Mesenchymal stem cell (in vitro differentiated cells and primary cell): Measurements from ENCODE around the gene PIGL.
A peak's percentile ranks its signal among the peaks of the same experiment; 100 is the strongest.
"Not testable (repeated sequence)": the region's sequence is repeated elsewhere in the genome, so short reads cannot be mapped to it uniquely, and the experiment has no call there.

Experiments
- DNase-seq: peaks from one replicate; pipeline ENCODE4 v3.0.0-alpha.2; 2013
- H2AFZ ChIP-seq: one replicate; pipeline ENCODE4 v1.6.1; 2013; ENCODE audit warnings: low read depth, mild to moderate bottlenecking, control low read depth, inconsistent platforms, low read length, moderate library complexity
- H2AK5ac ChIP-seq: 2 replicates; pipeline ENCODE4 v1.6.1; 2013; ENCODE audit warnings: low read length, moderate library complexity, mild to moderate bottlenecking, inconsistent platforms; ENCODE audit not compliant: severe bottlenecking
- H2BK120ac ChIP-seq: one replicate; pipeline ENCODE4 v1.6.1; 2013; ENCODE audit warnings: low read depth, mild to moderate bottlenecking, inconsistent platforms, low read length, moderate library complexity
- H2BK12ac ChIP-seq, 2 experiments: one replicate each; pipeline ENCODE4 v1.6.1; 2013; ENCODE audit warnings: inconsistent platforms in 2 of 2, low read length in 2 of 2, mild to moderate bottlenecking in 2 of 2, moderate library complexity in 2 of 2, control low read depth in 1 of 2
- H2BK15ac ChIP-seq: one replicate; pipeline ENCODE4 v1.6.1; 2013; ENCODE audit warnings: mild to moderate bottlenecking, low read depth, inconsistent platforms; ENCODE audit not compliant: poor library complexity, severe bottlenecking
- H2BK5ac ChIP-seq: 2 replicates; pipeline ENCODE4 v1.6.1; 2013; ENCODE audit warnings: low read depth, mild to moderate bottlenecking, low read length, control low read depth, inconsistent platforms; ENCODE audit not compliant: poor library complexity, severe bottlenecking
- H3K14ac ChIP-seq, 2 experiments: one replicate each; pipeline ENCODE4 v1.6.1; 2013; ENCODE audit warnings: inconsistent platforms in 2 of 2, low read length in 2 of 2, control low read depth in 1 of 2, mild to moderate bottlenecking in 1 of 2, moderate library complexity in 1 of 2
- H3K18ac ChIP-seq, 2 experiments: one replicate each; pipeline ENCODE4 v1.6.1; 2013; ENCODE audit warnings: inconsistent platforms in 2 of 2, low read length in 2 of 2, control low read depth in 1 of 2, low read depth in 1 of 2, mild to moderate bottlenecking in 1 of 2
- H3K23ac ChIP-seq, 2 experiments: one replicate each; pipeline ENCODE4 v1.6.1; 2013; ENCODE audit warnings: inconsistent platforms in 2 of 2, low read length in 2 of 2, mild to moderate bottlenecking in 2 of 2, moderate library complexity in 2 of 2, control low read depth in 1 of 2
- H3K27ac ChIP-seq: 2 replicates; pipeline ENCODE4 v1.5.1; 2013; ENCODE audit warnings: mild to moderate bottlenecking, moderate library complexity, low read length, control low read depth, inconsistent platforms; ENCODE audit not compliant: poor library complexity, severe bottlenecking
- H3K27me3 ChIP-seq, 2 experiments: 2 replicates each; pipeline versions ENCODE4 v1.6.1 to v1.7.0; 2013; ENCODE audit warnings: low read length in 2 of 2, mild to moderate bottlenecking in 2 of 2, moderate library complexity in 2 of 2, control low read depth in 1 of 2, inconsistent platforms in 1 of 2; ENCODE audit not compliant: control insufficient read depth in 1 of 2, insufficient read depth in 1 of 2
- H3K36me3 ChIP-seq, 2 experiments: 2 replicates each; pipeline versions ENCODE4 v1.6.1 to v1.7.0; 2013; ENCODE audit warnings: low read length in 2 of 2, control low read depth in 1 of 2, inconsistent platforms in 1 of 2, low read depth in 1 of 2, mild to moderate bottlenecking in 1 of 2; ENCODE audit not compliant: insufficient read depth in 2 of 2, control insufficient read depth in 1 of 2
- H3K4ac ChIP-seq, 2 experiments: one replicate each; pipeline ENCODE4 v1.6.1; 2013; ENCODE audit warnings: inconsistent platforms in 2 of 2, low read length in 2 of 2, mild to moderate bottlenecking in 2 of 2, moderate library complexity in 2 of 2, control low read depth in 1 of 2, low read depth in 1 of 2
- H3K4me1 ChIP-seq: 2 replicates; pipeline ENCODE4 v1.6.1; 2013; ENCODE audit warnings: low read depth, low read length, control low read depth; ENCODE audit not compliant: control insufficient read depth, insufficient read depth
- H3K4me2 ChIP-seq: 2 replicates; pipeline ENCODE4 v1.6.1; 2013; ENCODE audit warnings: low read length, mild to moderate bottlenecking, inconsistent platforms; ENCODE audit not compliant: poor library complexity, severe bottlenecking
- H3K4me3 ChIP-seq, 2 experiments: 2 replicates each; pipeline versions ENCODE4 v1.5.1 to v1.7.0; 2013; ENCODE audit warnings: low read length in 2 of 2, mild to moderate bottlenecking in 2 of 2, control low read depth in 1 of 2, low read depth in 1 of 2; ENCODE audit not compliant: insufficient read depth in 1 of 2
- H3K79me1 ChIP-seq: replicated peaks from 2 replicates; pipeline ENCODE4 v1.6.1; 2013; ENCODE audit warnings: mild to moderate bottlenecking, control low read depth, low read length, inconsistent platforms; ENCODE audit not compliant: poor library complexity, severe bottlenecking
- H3K9ac ChIP-seq: 2 replicates; pipeline ENCODE4 v1.7.0; 2013; ENCODE audit warnings: mild to moderate bottlenecking, low read length, moderate library complexity
- H3K9me3 ChIP-seq: 2 replicates; pipeline ENCODE4 v1.7.0; 2013; ENCODE audit warnings: mild to moderate bottlenecking, low read length; ENCODE audit not compliant: control insufficient read depth
- H4K8ac ChIP-seq: one replicate; pipeline ENCODE4 v1.6.1; 2013; ENCODE audit warnings: inconsistent platforms, mild to moderate bottlenecking, low read length, moderate library complexity
- H4K91ac ChIP-seq: one replicate; pipeline ENCODE4 v1.6.1; 2013; ENCODE audit warnings: mild to moderate bottlenecking, low read length, inconsistent platforms
- WGBS: methylation state at CpG from one replicate; pipeline ENCODE4 v1.1.7; 2013; ENCODE audit warnings: mixed read lengths; 5-methylcytosine and 5-hydroxymethylcytosine counted together

PIGL gene

DNA sequence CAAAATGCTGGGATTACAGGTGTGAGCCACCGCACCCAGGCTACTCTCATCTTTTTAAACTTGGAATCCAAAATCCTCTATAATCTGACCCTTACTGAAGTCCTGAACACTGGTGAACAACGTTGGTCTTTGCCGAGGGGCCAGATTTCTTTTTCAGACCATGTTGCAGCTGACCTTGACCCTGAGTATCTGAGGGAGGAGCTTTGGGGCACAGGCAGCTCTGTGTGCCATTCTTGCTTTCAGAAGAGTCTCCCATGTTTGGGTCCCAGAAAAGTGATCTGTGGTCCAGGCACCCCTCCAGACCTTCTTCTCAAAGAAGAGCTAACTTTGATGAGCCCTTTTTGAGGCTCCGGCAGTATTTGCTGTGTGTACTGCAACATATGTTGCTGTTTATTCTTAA is 85.8 kb downstream of the PIGL start:
- Histone ChIP-seq H3K9me3 (no peaks in the 10 kb centered on the region), H3K18ac (peak overlapping the region in 1 of 2 experiments; percentile 37), H3K79me1 (no peaks in the 10 kb centered on the region), H2AK5ac (no peak overlapping the region), H2BK5ac (no peak overlapping the region), H3K23ac (no peak overlapping the region), H2AFZ (no peak overlapping the region), H3K4me3 (no peak overlapping the region), H3K4ac (no peak overlapping the region), H2BK12ac (no peak overlapping the region), H4K8ac (no peak overlapping the region), H2BK15ac (no peak overlapping the region), H3K4me2 (no peak overlapping the region), H3K27me3 (no peaks in the 10 kb centered on the region), H3K14ac (no peak overlapping the region), H3K9ac (no peak overlapping the region), H4K91ac (no peak overlapping the region), H3K36me3 (peaks cover 12 to 22% of the 10 kb centered on the region in 2 experiments), H3K27ac (no peak overlapping the region), H2BK120ac (peak overlapping the region; percentile 3), H3K4me1 (peaks cover 4% of the 10 kb centered on the region)
- no peak for DNase-seq
- WGBS = 77% methylated on average over 4 of the region's 4 CpGs

- H2AFZ ChIP-seq = no peak overlapping the region
- no peak overlapping the region for H3K27ac ChIP-seq
- no peaks in the 10 kb centered on the region for H3K79me1 ChIP-seq
- H2BK120ac ChIP-seq = no peak overlapping the region
- H4K91ac ChIP-seq = no peak overlapping the region
- no peak overlapping the region for H3K14ac ChIP-seq
- 55% methylated on average over 2 of the region's 3 CpGs for WGBS
- no peak overlapping the region for H4K8ac ChIP-seq
- H3K18ac ChIP-seq = no peak overlapping the region
- H2BK5ac ChIP-seq = no peak overlapping the region
- no peak overlapping the region for H3K4me2 ChIP-seq
- no peaks in the 10 kb centered on the region for H3K9me3 ChIP-seq
- no peak overlapping the region for H2BK15ac ChIP-seq
- no peaks in the 10 kb centered on the region for H3K27me3 ChIP-seq
- H3K36me3 ChIP-seq = peaks cover 12 to 18% of the 10 kb centered on the region in 2 experiments
- H3K9ac ChIP-seq = no peak overlapping the region
- H2BK12ac ChIP-seq = no peak overlapping the region
- peaks cover 3% of the 10 kb centered on the region for H3K4me1 ChIP-seq
- peak; percentile 69 for DNase-seq
- no peak overlapping the region for H3K23ac ChIP-seq
- H3K4me3 ChIP-seq = no peak overlapping the region
- H2AK5ac ChIP-seq = no peak overlapping the region
- no peak overlapping the region for H3K4ac ChIP-seq
Measured at GRCh38 chr17:16304830-16305229, 87.8 kb downstream of the PIGL start.

- H3K4ac ChIP-seq = no peak overlapping the region
- no peak overlapping the region for H2AK5ac ChIP-seq
- no peak overlapping the region for H4K91ac ChIP-seq
- no peak overlapping the region for H2BK15ac ChIP-seq
- H4K8ac ChIP-seq = no peak overlapping the region
- peaks cover 3% of the 10 kb centered on the region for H3K4me1 ChIP-seq
- H3K14ac ChIP-seq = no peak overlapping the region
- WGBS = 97% methylated on average over 7 of the region's 8 CpGs
- H3K9me3 ChIP-seq = no peaks in the 10 kb centered on the region
- H3K36me3 ChIP-seq = peaks cover 15% of the 10 kb centered on the region in 2 experiments
- H3K79me1 ChIP-seq = no peaks in the 10 kb centered on the region
- H3K27ac ChIP-seq = no peak overlapping the region
- no peak overlapping the region for H3K4me2 ChIP-seq
- H2AFZ ChIP-seq = no peak overlapping the region
- no peak overlapping the region for H3K4me3 ChIP-seq
- no peak overlapping the region for H2BK5ac ChIP-seq
- H3K23ac ChIP-seq = no peak overlapping the region
- DNase-seq = no peak
- H2BK120ac ChIP-seq = no peak overlapping the region
- H3K18ac ChIP-seq = no peak overlapping the region
- H3K9ac ChIP-seq = no peak overlapping the region
- no peak overlapping the region for H2BK12ac ChIP-seq
- H3K27me3 ChIP-seq = no peaks in the 10 kb centered on the region
Measured at GRCh38 chr17:16306211-16306610, 89.2 kb downstream of the PIGL start.

DNA sequence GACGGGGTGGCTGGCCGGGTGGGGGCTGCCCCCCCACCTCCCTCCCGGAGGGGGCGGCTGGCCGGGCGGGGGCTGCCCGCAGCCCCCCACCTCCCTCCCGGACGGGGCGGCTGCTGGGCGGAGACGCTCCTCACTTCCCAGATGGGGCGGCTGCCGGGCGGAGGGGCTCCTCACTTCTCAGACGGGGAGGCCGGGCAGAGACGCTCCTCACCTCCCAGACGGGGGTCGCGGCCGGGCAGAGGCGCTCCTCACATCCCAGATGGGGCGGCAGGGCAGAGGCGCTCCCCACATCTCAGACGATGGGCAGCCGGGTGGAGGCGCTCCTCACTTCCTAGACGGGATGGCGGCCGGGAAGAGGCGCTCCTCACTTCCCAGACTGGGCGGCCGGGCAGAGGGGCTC is 95.1 kb downstream of the PIGL start:
- not testable (repeated sequence) for H4K8ac ChIP-seq, H3K23ac ChIP-seq, DNase-seq, H3K27me3 ChIP-seq, H3K27ac ChIP-seq, H3K9ac ChIP-seq, H2BK120ac ChIP-seq, H2AFZ ChIP-seq, H2BK15ac ChIP-seq, H4K91ac ChIP-seq, H3K18ac ChIP-seq, H3K4ac ChIP-seq, H2BK12ac ChIP-seq, H3K9me3 ChIP-seq, H2BK5ac ChIP-seq, H3K79me1 ChIP-seq, H3K4me2 ChIP-seq, H2AK5ac ChIP-seq, H3K4me3 ChIP-seq, H3K14ac ChIP-seq
- H3K36me3 ChIP-seq = peaks cover 11 to 17% of the 10 kb centered on the region in 2 experiments
- 98% methylated on average over 29 of the region's 34 CpGs for WGBS
- H3K4me1 ChIP-seq = peaks cover 14% of the 10 kb centered on the region
